ENCODE data around the gene PACSIN1.

- TF ChIP-seq POLR2AphosphoS5 (IDR thresholded peaks at IDR 0.05): no peak
- no peak for TF ChIP-seq CTCF (IDR thresholded peaks at IDR 0.05)
- no peak for TF ChIP-seq POLR2A (IDR thresholded peaks at IDR 0.05)
Measured at GRCh38 chr6:34475767-34476328, 10.0 kb downstream of the PACSIN1 start.

Measured in breast epithelium (tissue), 3 donors.